Thoracic aorta (tissue), 2 donors: ENCODE results near the gene COX6B2. TPM values are rescaled to one million over a fixed set of nuclear protein-coding genes. Genes with fewer than 3 reads are reported as not detected.

Experiments used
- ATAC-seq: fragments of 150-250 bp; one replicate; pipeline ENCODE4 v1.8.0; 2017; ENCODE audit warnings: low read depth; ENCODE audit not compliant: insufficient number of reproducible peaks, low FRiP score
- DNase-seq: peaks from one replicate; pipeline ENCODE4 v3.0.0-alpha.2; 2020; ENCODE audit warnings: low spot score
- H3K27ac ChIP-seq, 2 donors: fragments of 200-600 bp; sonication (generic); 1 replicate in 1 of 2; 2 replicates in 1 of 2; pipeline ENCODE4 v1.5.1; 2016; ENCODE audit warnings: mild to moderate bottlenecking in 2 of 2, moderate library complexity in 2 of 2
- H3K27me3 ChIP-seq: fragments of 200-600 bp; sonication (generic); replicated peaks from 2 replicates; pipeline ENCODE4 v1.6.0; 2016; ENCODE audit warnings: mild to moderate bottlenecking; ENCODE audit not compliant: insufficient read depth
- H3K36me3 ChIP-seq: fragments of 200-600 bp; sonication (generic); one replicate; pipeline ENCODE4 v1.5.1; 2016
- H3K4me1 ChIP-seq, 2 donors: fragments of 200-600 bp; sonication (generic); 1 replicate in 1 of 2; 2 replicates in 1 of 2; pipeline versions ENCODE4 v1.5.1 to v1.6.0; 2016; ENCODE audit warnings: low read depth in 2 of 2, mild to moderate bottlenecking in 1 of 2; ENCODE audit not compliant: control insufficient read depth in 1 of 2
- H3K4me3 ChIP-seq: fragments of 200-600 bp; sonication (generic); 2 replicates; pipeline ENCODE4 v1.5.1; 2016; ENCODE audit warnings: mild to moderate bottlenecking
- H3K9me3 ChIP-seq: fragments of 200-600 bp; sonication (generic); 2 replicates; pipeline ENCODE4 v1.5.1; 2016
- CTCF ChIP-seq: fragments of 200-600 bp; sonication (generic); IDR thresholded peaks from one replicate; pipeline ENCODE4 v1.5.1; 2019; ENCODE audit warnings: antibody characterized with exemption
- total RNA-seq, 2 donors: library from RNA; depleted of rRNA; stranded (reverse); fragments of >200 nt; gene quantifications; one replicate each; pipeline versions ENCODE4 v1.1.0 to v1.2.3, GENCODE V29; 2016

COX6B2 gene
- total RNA-seq, 2 donors from 2014 or later, result not detected

- H3K27ac ChIP-seq, result no peak overlapping the region
- ATAC-seq, result no peak
- H3K27me3 ChIP-seq, result no peaks in the 10 kb centered on the region
- no peak overlapping the region for H3K4me3 ChIP-seq
- no peaks in the 10 kb centered on the region for H3K4me1 ChIP-seq
- no peaks in the 10 kb centered on the region for H3K36me3 ChIP-seq
- H3K9me3 ChIP-seq, result no peaks in the 10 kb centered on the region
- TF ChIP-seq CTCF, result no peak
- no peak for DNase-seq
Observed at GRCh38 chr19:55314396-55314795, 40.1 kb downstream of the COX6B2 start.

- Histone ChIP-seq H3K9me3 (no peaks in the 10 kb centered on the region), H3K4me3 (no peak overlapping the region), H3K27ac (no peak overlapping the region), H3K4me1 (no peaks in the 10 kb centered on the region), H3K36me3 (no peaks in the 10 kb centered on the region), H3K27me3 (no peaks in the 10 kb centered on the region)
- ATAC-seq (no peak), DNase-seq (no peak)
- TF ChIP-seq CTCF, result no peak
Observed at GRCh38 chr19:55312621-55313512, 41.7 kb downstream of the COX6B2 start.

GRCh38 chr19:55311797-55312196 is 42.7 kb downstream of the COX6B2 start:
- Histone ChIP-seq H3K9me3 (no peaks in the 10 kb centered on the region), H3K4me1 (no peaks in the 10 kb centered on the region), H3K36me3 (peaks cover 5% of the 10 kb centered on the region), H3K27me3 (no peaks in the 10 kb centered on the region), H3K27ac (no peak overlapping the region), H3K4me3 (no peak overlapping the region)
- no peak for ATAC-seq
- DNase-seq, result no peak
- TF ChIP-seq CTCF, result no peak

GRCh38 chr19:55311397-55311796 is 43.1 kb downstream of the COX6B2 start:
- ATAC-seq (no peak), DNase-seq (no peak)

More at GRCh38 chr19:55311397-55311796, 43.1 kb downstream of the COX6B2 start:
- Histone ChIP-seq H3K36me3 (peaks cover 7% of the 10 kb centered on the region), H3K9me3 (no peaks in the 10 kb centered on the region), H3K4me3 (no peak overlapping the region), H3K27ac (no peak overlapping the region), H3K4me1 (no peaks in the 10 kb centered on the region), H3K27me3 (no peaks in the 10 kb centered on the region)
- no peak for TF ChIP-seq CTCF
